EL (cell line): ENCODE results near the gene PRKCE.

ENCODE experiments used
- DNase-seq: peaks from one replicate; pipeline ENCODE4 v3.0.0-alpha.2; 2016

PRKCE gene

DNA sequence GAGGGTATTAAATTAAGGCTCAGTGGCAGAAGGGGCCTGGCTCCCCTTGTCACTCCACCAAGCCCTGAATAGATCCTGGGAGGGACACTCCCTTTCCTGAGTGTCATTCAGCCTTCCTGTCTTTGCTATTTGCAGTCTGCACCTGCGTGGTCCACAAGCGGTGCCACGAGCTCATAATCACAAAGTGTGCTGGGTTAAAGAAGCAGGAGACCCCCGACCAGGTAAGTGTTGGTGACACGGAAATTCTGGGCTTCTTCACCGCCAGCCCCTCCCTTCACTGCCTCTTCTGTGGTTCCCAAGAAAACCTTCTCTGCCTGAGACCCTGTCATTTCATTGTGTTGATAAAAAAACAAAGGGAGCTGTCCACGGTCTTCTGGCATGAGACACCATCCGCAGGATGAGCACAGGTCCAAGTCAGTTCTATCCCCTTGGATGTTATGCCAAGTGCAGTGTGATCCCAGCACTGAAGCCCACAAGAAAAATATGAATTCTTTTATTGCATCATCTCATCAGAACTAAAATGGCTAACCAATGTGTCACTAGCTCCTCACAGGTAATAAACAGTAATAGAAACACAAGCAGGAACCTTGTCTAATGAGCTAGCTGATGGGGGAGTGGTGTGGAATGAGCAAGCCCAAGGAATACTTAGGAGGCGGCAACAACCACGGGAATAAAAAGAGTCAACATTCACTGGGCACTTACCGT, 328.8 kb downstream of the PRKCE start:
- DNase-seq: no peak

DNA sequence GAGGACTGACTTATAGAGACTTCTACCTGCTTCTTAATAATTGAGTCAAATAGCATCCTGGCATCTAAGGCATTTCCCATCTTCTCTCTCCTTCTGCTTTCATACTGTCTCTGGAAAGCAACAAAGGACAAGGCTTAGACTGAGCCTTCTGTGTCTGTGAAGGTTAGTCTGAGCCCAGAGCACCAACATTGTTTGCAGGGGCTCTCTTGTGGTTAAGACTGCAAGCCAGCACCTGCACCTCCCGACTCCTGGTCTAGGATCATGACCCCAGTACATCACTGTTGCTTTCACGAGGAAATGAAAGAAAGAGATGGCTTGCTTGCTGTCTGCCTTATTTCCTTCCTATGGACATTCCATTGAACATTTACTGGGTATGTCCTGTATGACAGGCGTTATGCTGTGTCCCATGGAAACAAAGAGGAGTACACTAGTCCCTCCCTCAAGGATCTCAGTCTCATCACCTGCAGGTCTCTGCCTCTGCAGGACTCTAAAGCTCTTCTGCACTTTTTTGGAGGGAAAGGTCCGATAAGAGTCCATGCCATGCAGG, 330.0 kb downstream of the PRKCE start:
- no peak for DNase-seq

- DNase-seq: no peak
These were observed 330.6 kb downstream of the PRKCE start for GRCh38 chr2:45982096-45982495.

GRCh38 chr2:45983213-45983612, 331.7 kb downstream of the PRKCE start:
- DNase-seq: no peak

DNA sequence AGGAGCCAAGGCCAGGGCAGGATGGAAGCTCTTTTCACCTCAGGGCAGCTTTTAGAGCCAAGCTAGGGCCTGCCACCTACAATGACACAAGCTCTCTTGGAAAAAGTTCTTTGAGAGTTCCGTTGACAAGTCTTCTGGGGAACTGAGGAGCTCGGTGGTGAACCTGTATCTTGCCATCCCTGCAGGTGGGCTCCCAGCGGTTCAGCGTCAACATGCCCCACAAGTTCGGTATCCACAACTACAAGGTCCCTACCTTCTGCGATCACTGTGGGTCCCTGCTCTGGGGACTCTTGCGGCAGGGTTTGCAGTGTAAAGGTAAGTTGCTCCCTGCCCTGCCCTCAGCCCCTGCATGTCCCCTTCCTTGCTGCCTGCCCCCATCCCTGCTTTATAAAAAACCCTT, 332.9 kb downstream of the PRKCE start:
- DNase-seq: no peak

DNA sequence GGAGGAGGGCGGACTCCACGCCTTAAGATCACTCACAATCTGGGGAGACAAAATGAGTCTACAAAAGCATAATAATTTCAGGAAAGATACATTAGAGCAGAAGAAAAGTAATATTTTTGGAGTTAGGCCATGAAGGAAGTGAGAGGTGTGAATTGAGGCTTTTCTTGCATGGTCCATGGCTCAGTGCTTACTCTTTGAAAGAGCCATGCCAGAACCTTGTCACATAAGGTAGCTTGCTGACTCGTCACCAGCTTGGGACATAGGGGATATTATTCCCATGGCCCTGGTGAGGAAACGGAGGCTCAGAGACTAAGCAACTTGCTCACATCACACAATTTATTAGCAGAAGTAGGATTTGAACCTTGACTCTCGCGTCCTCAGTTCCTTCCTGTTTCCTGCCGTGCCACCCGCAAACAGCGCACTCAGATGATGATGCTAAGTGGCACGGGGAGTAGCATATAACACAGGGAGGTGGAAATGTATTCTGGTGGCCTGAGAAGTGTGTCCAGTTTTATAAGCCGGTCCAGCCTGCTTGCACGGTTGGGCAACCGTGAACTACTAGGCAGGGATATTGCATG, 333.5 kb downstream of the PRKCE start:
- no peak for DNase-seq

DNA sequence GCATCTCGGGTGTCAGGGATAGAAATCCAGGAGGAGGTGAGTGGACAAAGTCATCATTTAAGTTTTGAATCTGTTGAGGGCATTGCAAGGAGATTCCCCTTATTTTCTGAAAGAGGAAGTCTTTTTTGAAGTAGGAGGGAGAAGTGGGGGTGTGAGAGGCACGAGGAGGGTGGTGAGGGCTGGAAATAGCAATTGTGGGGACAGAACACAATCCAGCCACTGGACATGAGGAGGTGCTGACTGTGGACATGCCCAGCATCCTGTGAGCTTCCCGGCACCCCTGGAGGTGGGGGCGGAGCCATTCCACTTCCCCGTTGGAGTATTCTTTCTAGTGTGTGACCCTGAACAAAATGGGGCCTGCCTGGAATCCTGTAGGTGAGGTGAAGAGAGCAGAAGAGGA, 335.0 kb downstream of the PRKCE start:
- DNase-seq: no peak

GRCh38 chr2:45987856-45988255, 336.4 kb downstream of the PRKCE start:
- no peak for DNase-seq

GRCh38 chr2:45988879-45989278, 337.4 kb downstream of the PRKCE start:
- DNase-seq: no peak

DNA sequence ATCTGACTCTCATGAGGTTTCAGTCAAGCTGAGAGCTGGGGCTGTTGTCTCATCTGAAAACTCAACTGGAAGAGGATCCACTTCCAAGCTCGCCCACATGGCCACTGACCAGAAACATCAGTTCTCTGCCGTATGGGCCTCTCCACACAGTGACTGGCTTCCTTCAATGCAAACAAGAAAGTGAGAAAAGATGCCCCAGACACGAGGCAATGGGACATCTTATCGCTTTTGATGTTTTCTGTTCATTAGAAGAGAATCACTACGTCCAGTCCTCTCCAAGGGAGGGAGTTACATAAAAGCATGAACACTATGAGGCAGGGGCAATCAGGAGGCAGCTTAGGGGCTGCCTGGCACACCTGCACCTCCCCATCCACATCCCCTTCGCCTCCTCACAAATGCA, 338.7 kb downstream of the PRKCE start:
- no peak for DNase-seq

DNA sequence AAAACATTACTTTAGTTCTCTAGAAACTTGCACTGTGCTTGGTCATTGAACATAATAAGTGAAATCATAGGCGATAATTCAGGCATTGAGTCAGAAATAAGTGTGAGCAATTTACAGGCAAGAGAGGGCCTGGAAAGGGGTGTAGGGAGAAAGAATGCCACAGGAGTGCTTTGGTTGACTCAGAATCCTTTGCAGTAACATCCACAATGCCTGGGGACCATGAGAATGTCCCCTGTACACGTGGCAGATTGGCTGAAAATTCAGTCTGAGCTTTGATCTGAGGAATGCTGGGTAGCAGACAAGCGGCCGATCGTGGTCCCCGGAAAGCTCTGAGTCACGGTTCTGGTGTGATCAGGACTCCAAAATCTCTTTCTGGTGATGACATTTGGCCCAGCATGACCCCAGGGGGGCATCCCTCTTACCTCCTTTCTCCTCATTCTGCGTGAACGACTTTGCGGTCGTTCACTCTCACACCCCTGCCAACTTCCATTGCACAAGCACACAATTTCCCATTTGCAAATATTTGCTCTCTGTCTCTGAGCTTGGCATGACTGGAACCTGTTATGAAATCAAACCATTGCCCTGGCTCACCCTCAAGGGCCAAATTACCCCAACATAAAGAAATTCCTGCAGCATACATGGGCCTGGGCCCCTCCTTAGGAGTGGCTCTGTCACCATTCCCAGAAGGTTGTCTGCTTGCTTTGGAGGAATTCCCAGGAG, 340.7 kb downstream of the PRKCE start:
- DNase-seq: peak; percentile 87

GRCh38 chr2:45992741-45993475, 341.4 kb downstream of the PRKCE start:
- DNase-seq: no peak

GRCh38 chr2:45993476-45993991, 342.1 kb downstream of the PRKCE start:
- DNase-seq: peak; percentile 79

DNA sequence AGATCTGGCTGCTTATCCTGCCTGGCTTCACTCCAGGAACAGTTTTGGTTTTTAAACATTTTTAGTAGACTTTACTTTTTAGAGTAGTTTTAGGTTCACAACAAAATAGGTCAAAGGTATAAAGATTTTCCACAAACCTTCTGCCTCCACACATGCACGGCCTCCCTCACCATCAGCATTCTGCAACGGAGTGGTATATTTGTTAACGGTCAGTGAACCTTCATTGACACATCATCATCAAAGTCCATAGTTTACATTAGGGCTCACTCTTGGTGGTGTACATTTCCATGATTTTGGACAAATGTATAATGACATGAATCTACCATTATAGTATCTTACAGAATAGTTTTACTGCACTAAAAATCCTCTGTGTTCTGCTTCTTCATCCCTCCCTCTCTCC, 342.6 kb downstream of the PRKCE start:
- no peak for DNase-seq

- no peak for DNase-seq
These were observed 349.2 kb downstream of the PRKCE start for GRCh38 chr2:46000660-46001059.

- DNase-seq: no peak
These were observed 349.8 kb downstream of the PRKCE start for GRCh38 chr2:46001290-46001689.

GRCh38 chr2:46001741-46002506, 350.4 kb downstream of the PRKCE start:
- DNase-seq: peak; percentile 15

DNA sequence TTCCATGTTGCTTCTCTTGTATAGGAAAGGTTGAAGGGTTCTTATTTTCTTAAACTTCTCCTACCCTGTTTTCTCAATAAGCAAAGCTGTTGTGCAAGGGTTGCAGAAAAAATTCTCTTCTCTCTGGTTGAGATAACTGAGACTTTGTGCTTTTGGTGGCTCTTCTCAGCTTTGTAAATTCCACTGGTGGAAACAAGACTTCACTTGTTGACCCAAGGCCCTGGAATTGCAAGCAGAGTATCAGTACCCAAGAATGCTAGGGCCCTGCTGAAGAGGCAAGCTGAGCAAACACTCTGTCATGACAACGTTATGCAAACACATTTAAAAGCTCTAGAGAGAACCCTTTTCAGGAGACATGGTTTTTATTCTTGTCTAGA, 351.0 kb downstream of the PRKCE start:
- DNase-seq: no peak

GRCh38 chr2:46002947-46003346, 351.5 kb downstream of the PRKCE start:
- DNase-seq: no peak

DNA sequence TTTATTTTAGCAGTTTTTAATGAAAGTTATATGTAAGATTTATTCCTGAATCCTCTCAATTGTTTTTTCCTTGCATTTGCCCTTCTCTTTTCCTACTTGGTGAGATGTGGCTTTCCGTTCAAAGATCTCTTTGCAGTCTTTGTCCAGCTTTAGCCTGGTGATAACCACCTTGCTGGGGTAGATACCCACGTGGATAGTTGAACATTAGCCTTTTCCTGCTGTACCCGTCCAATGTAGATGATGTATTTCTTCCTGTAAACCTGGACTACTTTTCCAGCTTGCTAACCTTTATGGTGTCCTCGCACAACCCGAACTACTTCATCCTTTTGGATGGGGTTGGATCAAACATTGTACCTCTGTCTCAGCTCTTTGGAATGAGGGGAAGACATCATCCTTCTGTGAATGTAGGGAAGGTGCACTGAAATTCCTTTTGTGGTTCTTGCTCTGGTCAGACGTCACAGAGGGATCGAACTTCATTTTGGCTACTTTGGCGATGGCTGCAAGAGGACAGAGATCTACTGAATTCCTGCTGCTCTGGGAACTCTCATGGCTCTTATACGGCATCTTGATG, 352.5 kb downstream of the PRKCE start:
- DNase-seq: no peak

- DNase-seq: no peak
These were observed 355.1 kb downstream of the PRKCE start for GRCh38 chr2:46006473-46007025.

- DNase-seq: no peak
These were observed 355.9 kb downstream of the PRKCE start for GRCh38 chr2:46007412-46007811.
